ENCODE results near the gene TCHP.

DNA sequence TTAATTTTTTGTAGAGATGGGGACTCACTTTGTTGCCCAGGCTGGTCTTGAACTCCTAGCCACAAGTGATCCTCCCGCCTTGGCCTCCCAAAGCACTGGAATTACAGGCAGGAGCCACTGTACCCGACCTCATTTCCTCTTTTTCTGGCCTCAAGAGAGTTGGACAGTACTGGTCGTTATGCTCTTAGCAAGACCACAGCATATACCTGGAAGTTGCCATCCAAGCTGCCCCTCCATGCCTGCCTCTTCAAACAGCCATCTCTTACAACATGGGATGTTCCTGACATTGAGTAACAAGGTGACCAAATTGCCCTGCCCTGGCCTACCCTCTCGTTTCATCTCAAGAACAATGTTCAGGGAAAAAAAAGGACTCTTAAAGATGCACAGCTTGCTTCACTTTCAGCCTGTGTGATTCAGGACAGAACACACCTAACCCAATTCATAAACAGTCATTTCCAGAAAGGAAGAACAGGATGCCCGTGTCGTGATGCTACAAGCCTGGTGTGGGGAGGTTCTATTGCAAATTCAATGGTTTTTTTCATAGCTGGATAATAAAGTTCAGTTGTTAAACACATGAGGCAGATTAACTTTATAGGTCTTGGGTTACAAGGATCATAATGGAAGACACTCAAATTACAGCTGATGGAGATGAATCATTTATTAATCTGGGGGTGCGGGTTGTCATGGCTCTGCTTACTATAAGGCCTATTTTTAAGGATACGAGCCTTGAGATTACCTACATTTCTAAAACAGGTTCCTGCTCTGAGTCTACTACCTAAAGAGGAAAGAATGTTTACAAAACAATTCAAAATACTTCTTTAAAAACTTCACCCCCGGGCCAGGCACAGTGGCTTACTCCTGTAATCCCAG lies 31.7 kb upstream of the TCHP start:
- TF ChIP-seq, protein P1, sequence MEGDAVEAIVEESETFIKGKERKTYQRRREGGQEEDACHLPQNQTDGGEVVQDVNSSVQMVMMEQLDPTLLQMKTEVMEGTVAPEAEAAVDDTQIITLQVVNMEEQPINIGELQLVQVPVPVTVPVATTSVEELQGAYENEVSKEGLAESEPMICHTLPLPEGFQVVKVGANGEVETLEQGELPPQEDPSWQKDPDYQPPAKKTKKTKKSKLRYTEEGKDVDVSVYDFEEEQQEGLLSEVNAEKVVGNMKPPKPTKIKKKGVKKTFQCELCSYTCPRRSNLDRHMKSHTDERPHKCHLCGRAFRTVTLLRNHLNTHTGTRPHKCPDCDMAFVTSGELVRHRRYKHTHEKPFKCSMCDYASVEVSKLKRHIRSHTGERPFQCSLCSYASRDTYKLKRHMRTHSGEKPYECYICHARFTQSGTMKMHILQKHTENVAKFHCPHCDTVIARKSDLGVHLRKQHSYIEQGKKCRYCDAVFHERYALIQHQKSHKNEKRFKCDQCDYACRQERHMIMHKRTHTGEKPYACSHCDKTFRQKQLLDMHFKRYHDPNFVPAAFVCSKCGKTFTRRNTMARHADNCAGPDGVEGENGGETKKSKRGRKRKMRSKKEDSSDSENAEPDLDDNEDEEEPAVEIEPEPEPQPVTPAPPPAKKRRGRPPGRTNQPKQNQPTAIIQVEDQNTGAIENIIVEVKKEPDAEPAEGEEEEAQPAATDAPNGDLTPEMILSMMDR (IDR thresholded peaks at IDR 0.05): no peak
- TF ChIP-seq POLR2AphosphoS5 (IDR thresholded peaks at IDR 0.05): no peak
